ENCODE data around the gene RCAN1. TPM values are rescaled to one million over a fixed set of nuclear protein-coding genes. Genes with fewer than 3 reads are reported as not detected.

RCAN1 gene
- total and polyA plus RNA-seq, 9 of the 15 experiments (the other 6 are each of a cell fraction or from before 2014, with no cell fraction given): 4.4 to 16.5 (median 12.3) TPM

- ATAC-seq (no peak), DNase-seq (ENCODE audit: extremely low read depth in 1 of 4, low spot score in 3 of 4) (no peak), FAIRE-seq (no peak)
- TF ChIP-seq ZNF785 (CRISPR knock-in tag; IDR thresholded peaks at IDR 0.05) (no peak), CC2D1A (IDR thresholded peaks at IDR 0.05) (no peak), KDM4B (IDR thresholded peaks at IDR 0.05; ENCODE audit: borderline replicate concordance in 2 of 2, low read depth in 1 of 2) (no peak), TCF7L2 (IDR thresholded peaks at IDR 0.05; ENCODE audit: low read depth, low read length) (no peak), ZNF79 (CRISPR knock-in tag; IDR thresholded peaks at IDR 0.05; ENCODE audit: low read depth) (no peak)
- H3K79me2 ChIP-seq (ENCODE audit: control insufficient read depth, insufficient read depth, low read length): no peaks in the 10 kb centered on the region
- peaks cover 0 to 5% of the 10 kb centered on the region in 2 experiments; a peak in 1 of 5 replicates for H3K4me1 ChIP-seq (replicated peaks in 1 of 2; ENCODE audit: control insufficient read depth in 2 of 2, insufficient read depth in 2 of 2, low read length in 2 of 2)
- POLR2A ChIA-PET: interaction anchor here (0.7 to 0.9 kb wide), 2 partner anchors 13 to 82 kb away, joined by 3 to 4 read pairs; no protein-coding TSS in a partner anchor
- H3K9me3 ChIP-seq (replicated peaks; ENCODE audit: control insufficient read depth, insufficient read depth, low read depth, low read length): no peaks in the 10 kb centered on the region
- no peaks in the 10 kb centered on the region for H3K9me1 ChIP-seq (ENCODE audit: control insufficient read depth, insufficient read depth, low read length)
- WGBS (ENCODE audit: insufficient coverage, low coverage, missing lambda C conversion rate): 90% methylated on average over 6 of the region's 7 CpGs
- intact Hi-C loops (cut with micrococcal nuclease) (no loop called here), in situ Hi-C loops (cut with MboI) (no loop called here)
- CTCF ChIA-PET (ENCODE audit: low intra/inter-chr PET ratio): no interaction called here
- H2AFZ ChIP-seq (ENCODE audit: low read depth, low read length): no peak overlapping the region
- peaks cover 0 to 7% of the 10 kb centered on the region in 2 experiments; a peak in 2 of 5 replicates for H3K27me3 ChIP-seq (ENCODE audit: control insufficient read depth in 2 of 2, insufficient read depth in 2 of 2, low read length in 2 of 2)
- H3K9ac ChIP-seq (ENCODE audit: insufficient read depth in 1 of 2, low read depth in 2 of 2, low read length in 2 of 2): no peak overlapping the region
- H3K36me3 ChIP-seq (ENCODE audit: control insufficient read depth, insufficient read depth, low read length): no peaks in the 10 kb centered on the region
- BruUV-seq (replicated peaks): no TSS peak
- H3K4me3 ChIP-seq: no peak overlapping the region
- H3K27ac ChIP-seq (ENCODE audit: extremely low read depth, low read depth, low read length): no peak overlapping the region
- no peak overlapping the region for H3K4me2 ChIP-seq (ENCODE audit: insufficient read depth, low read length)
- H4K20me1 ChIP-seq (replicated peaks; ENCODE audit: control insufficient read depth, insufficient read depth, low read length): no peaks in the 10 kb centered on the region
Observed at GRCh38 chr21:34521561-34521960, 93.4 kb downstream of the RCAN1 start.
